IMR-90 (cell line): Measurements from ENCODE around the gene CYP39A1. TPM values are rescaled to one million over a fixed set of nuclear protein-coding genes. Genes with fewer than 3 reads are reported as not detected.

Experiments
- ATAC-seq: fragments of 200-7000 bp; cut with Tn5 transposase; 2 replicates; pipeline ENCODE4 v1.9.1; 2020; ENCODE audit warnings: low read depth, mild to moderate bottlenecking, moderate library complexity
- BruUV-seq: library from RNA; stranded (reverse); fragments of 400-500 nt; replicated peaks from 2 replicates; lab custom pipeline; 2021; lab: Mats Ljungman, UMichigan
- CTCF ChIA-PET: fragments of 300-600 bp; formaldehyde crosslinking; extraction: SDS; loops from one replicate; lab custom pipeline; 2021; ENCODE audit warnings: antibody characterized with exemption; lab: Yijun Ruan, JAX
- POLR2A ChIA-PET: fragments of 300-600 bp; sonication (Branson Sonifier 250); formaldehyde crosslinking; loops from one replicate; lab custom pipeline; 2022; ENCODE audit warnings: antibody characterized with exemption; ENCODE audit not compliant: unreplicated experiment; lab: Charles Lee
- DNase-seq: peaks from one replicate; pipeline ENCODE4 v3.0.0; 2013
- H2AFZ ChIP-seq: replicated peaks from 2 replicates; pipeline ENCODE3; 2013; ENCODE audit warnings: low read length, mild to moderate bottlenecking; ENCODE audit not compliant: poor library complexity
- H2AK5ac ChIP-seq: 2 replicates; pipeline ENCODE4 v1.6.1; 2013; ENCODE audit warnings: low read depth, low read length, inconsistent platforms
- H2AK9ac ChIP-seq: replicated peaks from 2 replicates; pipeline ENCODE3; 2013; ENCODE audit warnings: mild to moderate bottlenecking, low read depth, low read length, moderate library complexity; ENCODE audit not compliant: poor library complexity
- H2BK120ac ChIP-seq: 2 replicates; pipeline ENCODE4 v1.6.1; 2013; ENCODE audit warnings: low read depth, low read length, inconsistent platforms
- H2BK15ac ChIP-seq: 3 replicates; pipeline ENCODE4 v1.6.1; 2013; ENCODE audit warnings: low read depth, low read length, inconsistent platforms
- H2BK20ac ChIP-seq: 2 replicates; pipeline ENCODE4 v1.6.1; 2013; ENCODE audit warnings: low read depth, mild to moderate bottlenecking, inconsistent platforms, low read length, moderate library complexity
- H2BK5ac ChIP-seq: 2 replicates; pipeline ENCODE4 v1.6.1; 2013; ENCODE audit warnings: mild to moderate bottlenecking, low read depth, low read length, inconsistent platforms; ENCODE audit not compliant: poor library complexity, severe bottlenecking
- H3K14ac ChIP-seq: replicated peaks from 2 replicates; pipeline ENCODE4 v1.6.1; 2013; ENCODE audit warnings: low read depth, low read length, inconsistent platforms
- H3K18ac ChIP-seq: 2 replicates; pipeline ENCODE4 v1.6.1; 2013; ENCODE audit warnings: low read depth, low read length, control low read depth
- H3K23ac ChIP-seq: 2 replicates; pipeline ENCODE4 v1.6.1; 2013; ENCODE audit warnings: low read depth, low read length, inconsistent platforms
- H3K27ac ChIP-seq: 2 replicates; pipeline ENCODE4 v1.5.1; 2013; ENCODE audit warnings: mild to moderate bottlenecking, control low read depth, low read length; ENCODE audit not compliant: insufficient read depth
- H3K27me3 ChIP-seq: 2 replicates; pipeline ENCODE4 v1.6.1; 2013; ENCODE audit warnings: low read length; ENCODE audit not compliant: control insufficient read depth, insufficient read depth
- H3K36me3 ChIP-seq: 2 replicates; pipeline ENCODE4 v1.6.1; 2013; ENCODE audit warnings: low read length, mixed read lengths; ENCODE audit not compliant: control insufficient read depth, insufficient read depth
- H3K4ac ChIP-seq: 2 replicates; pipeline ENCODE4 v1.6.1; 2013; ENCODE audit warnings: low read depth, low read length, inconsistent platforms
- H3K4me1 ChIP-seq: 2 replicates; pipeline ENCODE4 v1.6.1; 2013; ENCODE audit warnings: low read length, mixed read lengths; ENCODE audit not compliant: control insufficient read depth, insufficient read depth
- H3K4me2 ChIP-seq: 2 replicates; pipeline ENCODE4 v1.6.1; 2013; ENCODE audit warnings: low read depth, mild to moderate bottlenecking, control low read depth, low read length, moderate library complexity
- H3K4me3 ChIP-seq: 2 replicates; pipeline ENCODE4 v1.5.1; 2013; ENCODE audit warnings: low read depth, mild to moderate bottlenecking, control low read depth, low read length, moderate library complexity; ENCODE audit not compliant: insufficient read depth
- H3K56ac ChIP-seq: 2 replicates; pipeline ENCODE4 v1.6.1; 2013; ENCODE audit warnings: low read length, inconsistent platforms; ENCODE audit not compliant: insufficient read depth; ENCODE audit errors: extremely low read depth
- H3K79me1 ChIP-seq, 2 experiments: 2 replicates each; pipeline ENCODE4 v1.6.1; 2013; ENCODE audit warnings: low read length in 2 of 2, inconsistent platforms in 1 of 2, low read depth in 1 of 2
- H3K9ac ChIP-seq: 2 replicates; pipeline ENCODE4 v1.6.1; 2013; ENCODE audit warnings: low read depth, low read length, control low read depth
- H3K9me1 ChIP-seq: 2 replicates; pipeline ENCODE4 v1.6.1; 2013; ENCODE audit warnings: low read length, inconsistent platforms; ENCODE audit not compliant: insufficient read depth
- H3K9me3 ChIP-seq: 2 replicates; pipeline ENCODE4 v1.6.1; 2013; ENCODE audit warnings: low read length; ENCODE audit not compliant: control insufficient read depth, insufficient read depth
- H4K20me1 ChIP-seq: 2 replicates; pipeline ENCODE4 v1.6.1; 2013; ENCODE audit warnings: low read length, inconsistent platforms; ENCODE audit not compliant: insufficient read depth
- H4K5ac ChIP-seq: 2 replicates; pipeline ENCODE4 v1.6.1; 2013; ENCODE audit warnings: mild to moderate bottlenecking, low read depth, low read length, control low read depth
- H4K8ac ChIP-seq, 2 experiments: 2 replicates each; pipeline ENCODE4 v1.6.1; 2013; ENCODE audit warnings: low read depth in 2 of 2, low read length in 2 of 2, control low read depth in 1 of 2, inconsistent platforms in 1 of 2
- H4K91ac ChIP-seq: 2 replicates; pipeline ENCODE4 v1.6.1; 2013; ENCODE audit warnings: low read depth, low read length, inconsistent platforms; ENCODE audit not compliant: insufficient read depth
- CEBPB ChIP-seq: IDR thresholded peaks from 2 replicates; pipeline ENCODE4 v1.6.1; 2012; ENCODE audit warnings: low read depth, low read length, improper control_type of control experiment
- ELK1 ChIP-seq: fragments of 150-350 bp; IDR thresholded peaks from 2 replicates; pipeline ENCODE4 v1.6.1; 2016; ENCODE audit warnings: low read depth, mild to moderate bottlenecking, low read length, moderate library complexity, borderline replicate concordance
- FOS ChIP-seq: fragments of 150-350 bp; IDR thresholded peaks from 2 replicates; pipeline ENCODE4 v1.6.1; 2016; ENCODE audit warnings: low read depth, low read length
- RAD21 ChIP-seq: IDR thresholded peaks from 2 replicates; pipeline ENCODE4 v1.6.1; 2012; ENCODE audit warnings: low read length, improper control_type of control experiment
- RFX5 ChIP-seq: IDR thresholded peaks from 2 replicates; pipeline ENCODE4 v1.8.0; 2012; ENCODE audit warnings: low read depth, mild to moderate bottlenecking, low read length, moderate library complexity
- SMC3 ChIP-seq: fragments of 150-350 bp; IDR thresholded peaks from 2 replicates; pipeline ENCODE4 v1.6.1; 2016; ENCODE audit warnings: low read depth, mild to moderate bottlenecking, antibody characterized with exemption, low read length, moderate library complexity
- WGBS, 2 experiments: methylation state at CpG; one replicate each; pipeline versions ENCODE4 v1.1.5 to v1.1.7; 2013; ENCODE audit warnings: missing lambda C conversion rate in 2 of 2; ENCODE audit not compliant: insufficient read length in 1 of 2; ENCODE audit errors: extremely low coverage in 2 of 2; 5-methylcytosine and 5-hydroxymethylcytosine counted together
- dilution Hi-C: fragments of 300-500 bp; cut with HindIII; formaldehyde crosslinking; loops from one replicate; pipeline ENCODE4 v1.14.3; 2018; ENCODE audit warnings: low sequenced_read_pairs; ENCODE audit not compliant: unreplicated experiment
- in situ Hi-C: fragments of 300-500 bp; cut with MboI; formaldehyde crosslinking; loops from 3 replicates; pipeline ENCODE4 v1.14.3; 2019; ENCODE audit warnings: low sequenced_read_pairs, inconsistent platforms, mixed read lengths
- intact Hi-C: fragments of 100-400 bp; cut with micrococcal nuclease; formaldehyde crosslinking; loops from 2 replicates; pipeline ENCODE4 v1.10.0; 2022
- polyA plus RNA-seq, 3 experiments: library from polyadenylated mRNA; depleted of rRNA; stranded (reverse); fragments of >200 nt; gene quantifications; 2 replicates each; pipeline ENCODE4 v1.2.3, GENCODE V29; 2012; ENCODE audit warnings: low replicate concordance in 1 of 3
- total RNA-seq: library from RNA; depleted of rRNA; stranded (reverse); fragments of >200 nt; gene quantifications from 2 replicates; pipeline ENCODE4 v1.2.3, GENCODE V29; 2012

CYP39A1 gene
- total and polyA plus RNA-seq, 2 of the 4 experiments (the other 2 are of a cell fraction) = 0.03 TPM; not detected in 1

GRCh38 chr6:46689657-46690056 is 37.0 kb upstream of the CYP39A1 start:
- Histone ChIP-seq H2AFZ (no peak overlapping the region), H3K56ac (no peak overlapping the region), H3K9ac (no peak overlapping the region), H3K4me1 (no peaks in the 10 kb centered on the region), H3K4me2 (no peak overlapping the region), H3K79me1 (no peaks in the 10 kb centered on the region), H3K23ac (no peak overlapping the region), H3K9me1 (no peaks in the 10 kb centered on the region), H4K20me1 (no peaks in the 10 kb centered on the region), H4K91ac (no peak overlapping the region), H3K27ac (no peak overlapping the region), H3K4ac (no peak overlapping the region), H2BK15ac (no peak overlapping the region), H2BK5ac (no peak overlapping the region), H3K36me3 (no peaks in the 10 kb centered on the region), H3K18ac (no peak overlapping the region), H3K14ac (no peak overlapping the region), H2BK20ac (no peak overlapping the region), H2AK5ac (no peak overlapping the region), H4K5ac (no peak overlapping the region), H2AK9ac (no peak overlapping the region), H3K9me3 (no peaks in the 10 kb centered on the region), H4K8ac (no peak overlapping the region), H3K27me3 (no peaks in the 10 kb centered on the region), H3K4me3 (no peak overlapping the region), H2BK120ac (no peak overlapping the region)
- BruUV-seq = no TSS peak
- no peak for TF ChIP-seq RFX5
- TF ChIP-seq RAD21 = no peak
- TF ChIP-seq ELK1 = no peak
- TF ChIP-seq SMC3 = no peak
- TF ChIP-seq FOS = no peak
- TF ChIP-seq CEBPB = no peak
- ChIA-PET POLR2A (no interaction called here), CTCF (no interaction called here)
- dilution Hi-C loops = no loop called here
- in situ Hi-C loops = no loop called here
- ATAC-seq (no peak), DNase-seq (no peak)
- intact Hi-C loops = no loop called here
- 53% methylated on average over 3 of the region's 3 CpGs; no CpG with 5 or more reads in 1 of the 2 experiments for WGBS, 2 experiments
